ENCODE measurements around the gene PRDM15.

PRDM15 gene

DNA sequence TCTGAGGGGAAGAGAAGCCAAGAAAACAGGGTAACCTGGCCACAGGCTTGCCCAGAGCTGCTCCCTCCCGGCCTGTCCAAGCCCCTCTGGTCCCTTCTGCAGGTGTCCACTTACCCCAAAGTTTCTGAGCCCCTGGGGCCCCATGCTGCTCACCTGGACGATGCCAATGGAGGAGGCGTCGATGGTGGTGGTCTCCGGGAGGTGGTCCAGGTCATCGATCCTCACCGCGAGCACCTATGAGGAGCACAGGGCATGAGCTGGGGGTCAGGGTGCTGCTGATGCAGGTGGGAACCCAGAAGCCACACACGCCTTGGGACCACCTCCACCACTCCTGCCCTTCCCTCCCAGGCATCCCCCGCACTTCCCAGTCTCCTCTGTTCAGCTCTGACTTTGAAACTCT, 74.8 kb downstream of the PRDM15 start:
- Histone ChIP-seq H2BK120ac (ENCODE audit: insufficient read depth, low read length, poor library complexity) (no peak overlapping the region), H3K4me1 (ENCODE audit: control insufficient read depth in 1 of 2, insufficient read depth in 2 of 2, low read length in 2 of 2) (peaks cover 0 to 3% of the 10 kb centered on the region in 2 experiments), H2BK5ac (ENCODE audit: low read depth, low read length, poor library complexity) (no peak overlapping the region), H3K4me3 (ENCODE audit: low read depth, low read length) (no peak overlapping the region), H3K4me2 (ENCODE audit: low read length) (no peak overlapping the region), H3K79me1 (ENCODE audit: low read length) (no peaks in the 10 kb centered on the region), H2BK12ac (ENCODE audit: low read length) (no peak overlapping the region), H3K79me2 (ENCODE audit: control insufficient read depth, insufficient read depth, low read length, poor library complexity) (no peaks in the 10 kb centered on the region), H3K9ac (ENCODE audit: low read length) (no peak overlapping the region), H3K14ac (ENCODE audit: low read length) (no peak overlapping the region), H3K23ac (ENCODE audit: low read length) (no peak overlapping the region), H3K18ac (ENCODE audit: low read length) (no peak overlapping the region), H2AK5ac (ENCODE audit: low read length) (no peak overlapping the region), H3K36me3 (ENCODE audit: control insufficient read depth in 1 of 2, insufficient read depth in 2 of 2, low read length in 2 of 2) (peaks cover 16 to 24% of the 10 kb centered on the region in 2 experiments), H3K27me3 (ENCODE audit: insufficient read depth, low read length) (no peaks in the 10 kb centered on the region), H4K12ac (ENCODE audit: low read depth, low read length) (no peak overlapping the region), H3K4ac (ENCODE audit: low read depth, low read length) (no peak overlapping the region), H2AFZ (ENCODE audit: insufficient read depth, low read length, poor library complexity) (no peak overlapping the region), H4K8ac (ENCODE audit: low read depth, low read length) (no peak overlapping the region), H4K91ac (ENCODE audit: low read depth, low read length) (no peak overlapping the region), H3K27ac (ENCODE audit: low read depth, low read length) (no peak overlapping the region), H3K9me3 (ENCODE audit: insufficient read depth, low read depth, low read length) (peaks cover 4% of the 10 kb centered on the region)
- WGBS (ENCODE audit: extremely low coverage, insufficient coverage, insufficient read length), result no CpG with 5 or more reads among the region's 10 CpGs
- no peak for DNase-seq

DNA sequence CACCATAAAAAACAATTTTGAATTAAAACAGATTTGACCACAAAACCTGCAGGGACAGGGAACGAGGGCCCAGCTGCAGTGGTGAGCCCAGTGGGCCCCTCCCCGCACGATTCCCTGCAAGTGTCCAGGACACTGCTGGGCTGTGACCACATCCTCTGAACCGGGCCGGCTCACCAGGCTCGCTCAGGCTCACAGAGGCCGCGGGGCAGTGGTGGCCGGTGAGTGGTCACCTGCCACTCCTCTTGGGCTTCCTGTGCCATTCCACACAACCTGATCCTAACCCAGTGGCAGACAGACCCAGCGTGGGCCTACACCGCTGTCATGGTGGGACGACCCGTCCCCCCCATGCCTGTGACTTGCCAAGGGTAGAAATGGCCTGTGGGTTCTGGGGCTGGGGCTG, 75.8 kb downstream of the PRDM15 start:
- Histone ChIP-seq H2AFZ (ENCODE audit: insufficient read depth, low read length, poor library complexity) (no peak overlapping the region), H3K4me3 (ENCODE audit: low read depth, low read length) (no peak overlapping the region), H3K4ac (ENCODE audit: low read depth, low read length) (no peak overlapping the region), H3K4me2 (ENCODE audit: low read length) (no peak overlapping the region), H2BK120ac (ENCODE audit: insufficient read depth, low read length, poor library complexity) (no peak overlapping the region), H2AK5ac (ENCODE audit: low read length) (no peak overlapping the region), H3K79me1 (ENCODE audit: low read length) (no peaks in the 10 kb centered on the region), H4K8ac (ENCODE audit: low read depth, low read length) (no peak overlapping the region), H4K91ac (ENCODE audit: low read depth, low read length) (no peak overlapping the region), H3K36me3 (ENCODE audit: control insufficient read depth in 1 of 2, insufficient read depth in 2 of 2, low read length in 2 of 2) (peaks cover 15 to 23% of the 10 kb centered on the region in 2 experiments), H3K23ac (ENCODE audit: low read length) (no peak overlapping the region), H2BK5ac (ENCODE audit: low read depth, low read length, poor library complexity) (no peak overlapping the region), H4K12ac (ENCODE audit: low read depth, low read length) (no peak overlapping the region), H3K27ac (ENCODE audit: low read depth, low read length) (no peak overlapping the region), H3K9ac (ENCODE audit: low read length) (no peak overlapping the region), H3K14ac (ENCODE audit: low read length) (no peak overlapping the region), H3K79me2 (ENCODE audit: control insufficient read depth, insufficient read depth, low read length, poor library complexity) (no peaks in the 10 kb centered on the region), H2BK12ac (ENCODE audit: low read length) (no peak overlapping the region), H3K4me1 (ENCODE audit: control insufficient read depth in 1 of 2, insufficient read depth in 2 of 2, low read length in 2 of 2) (peaks cover 0 to 3% of the 10 kb centered on the region in 2 experiments), H3K9me3 (ENCODE audit: insufficient read depth, low read depth, low read length) (peaks cover 4% of the 10 kb centered on the region), H3K27me3 (ENCODE audit: insufficient read depth, low read length) (no peaks in the 10 kb centered on the region), H3K18ac (ENCODE audit: low read length) (no peak overlapping the region)
- DNase-seq, result no peak
- WGBS (ENCODE audit: extremely low coverage, insufficient coverage, insufficient read length), result no CpG with 5 or more reads among the region's 13 CpGs

DNA sequence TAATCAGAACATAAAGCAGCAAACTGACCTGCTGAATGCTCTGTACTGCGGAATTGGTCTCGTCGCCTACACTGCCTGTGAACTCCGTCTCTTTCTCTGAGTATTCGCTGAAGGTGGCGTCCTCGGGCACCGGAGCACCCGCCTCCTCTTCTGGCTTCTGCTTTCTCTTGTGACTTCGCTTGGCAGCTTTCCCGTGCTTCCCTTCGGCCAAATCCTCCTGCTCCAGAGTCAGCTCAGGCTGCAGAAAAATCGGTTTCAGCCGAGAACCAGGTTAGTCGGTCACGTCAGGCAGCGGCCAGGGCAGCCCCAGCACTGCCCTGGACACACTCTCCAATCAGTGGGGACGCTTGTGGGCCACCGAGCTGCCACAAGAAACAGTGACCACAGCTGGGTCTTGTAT, 76.5 kb downstream of the PRDM15 start:
- H3K18ac ChIP-seq (ENCODE audit: low read length), result no peak overlapping the region
- H4K8ac ChIP-seq (ENCODE audit: low read depth, low read length), result no peak overlapping the region
- no peak overlapping the region for H4K91ac ChIP-seq (ENCODE audit: low read depth, low read length)
- H3K4ac ChIP-seq (ENCODE audit: low read depth, low read length), result no peak overlapping the region
- H3K36me3 ChIP-seq (ENCODE audit: control insufficient read depth in 1 of 2, insufficient read depth in 2 of 2, low read length in 2 of 2), result peaks cover 18 to 27% of the 10 kb centered on the region in 2 experiments
- H3K4me1 ChIP-seq (ENCODE audit: control insufficient read depth in 1 of 2, insufficient read depth in 2 of 2, low read length in 2 of 2), result peaks cover 0 to 3% of the 10 kb centered on the region in 2 experiments
- H2BK5ac ChIP-seq (ENCODE audit: low read depth, low read length, poor library complexity), result no peak overlapping the region
- H3K9ac ChIP-seq (ENCODE audit: low read length), result no peak overlapping the region
- no peaks in the 10 kb centered on the region for H3K79me2 ChIP-seq (ENCODE audit: control insufficient read depth, insufficient read depth, low read length, poor library complexity)
- H2BK120ac ChIP-seq (ENCODE audit: insufficient read depth, low read length, poor library complexity), result no peak overlapping the region
- no peak overlapping the region for H3K14ac ChIP-seq (ENCODE audit: low read length)
- no peak overlapping the region for H4K12ac ChIP-seq (ENCODE audit: low read depth, low read length)
- no peak for DNase-seq
- no peak overlapping the region for H3K27ac ChIP-seq (ENCODE audit: low read depth, low read length)
- H2BK12ac ChIP-seq (ENCODE audit: low read length), result no peak overlapping the region
- H3K4me2 ChIP-seq (ENCODE audit: low read length), result no peak overlapping the region
- no peaks in the 10 kb centered on the region for H3K79me1 ChIP-seq (ENCODE audit: low read length)
- no peak overlapping the region for H3K4me3 ChIP-seq (ENCODE audit: low read depth, low read length)
- H3K9me3 ChIP-seq (ENCODE audit: insufficient read depth, low read depth, low read length), result peaks cover 4% of the 10 kb centered on the region
- H3K27me3 ChIP-seq (ENCODE audit: insufficient read depth, low read length), result no peaks in the 10 kb centered on the region
- H2AK5ac ChIP-seq (ENCODE audit: low read length), result no peak overlapping the region
- no peak overlapping the region for H3K23ac ChIP-seq (ENCODE audit: low read length)
- no peak overlapping the region for H2AFZ ChIP-seq (ENCODE audit: insufficient read depth, low read length, poor library complexity)
- WGBS (ENCODE audit: extremely low coverage, insufficient coverage, insufficient read length), result no CpG with 5 or more reads among the region's 19 CpGs

DNA sequence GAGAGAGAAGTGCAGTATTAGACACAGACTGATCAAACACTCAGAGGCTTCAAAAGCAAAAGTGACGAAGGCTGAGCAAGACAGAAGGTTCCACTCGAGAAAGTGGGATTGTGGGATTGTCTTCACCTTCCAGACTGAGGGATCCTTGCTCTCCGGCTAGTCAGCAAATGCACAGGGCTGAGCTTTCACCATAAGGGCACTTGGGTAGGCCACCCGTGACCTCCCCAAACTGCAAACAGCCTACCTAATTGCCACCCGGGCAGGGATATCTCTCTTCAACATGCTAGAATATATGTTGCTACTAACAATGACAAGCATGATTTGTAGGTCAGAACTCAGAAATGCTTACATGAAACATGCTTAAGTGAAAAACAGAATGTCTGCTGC, 77.0 kb downstream of the PRDM15 start:
- peaks cover 18 to 27% of the 10 kb centered on the region in 2 experiments for H3K36me3 ChIP-seq (ENCODE audit: control insufficient read depth in 1 of 2, insufficient read depth in 2 of 2, low read length in 2 of 2)
- H4K12ac ChIP-seq (ENCODE audit: low read depth, low read length), result no peak overlapping the region
- H3K27ac ChIP-seq (ENCODE audit: low read depth, low read length), result no peak overlapping the region
- H3K4me3 ChIP-seq (ENCODE audit: low read depth, low read length), result no peak overlapping the region
- H2BK120ac ChIP-seq (ENCODE audit: insufficient read depth, low read length, poor library complexity), result no peak overlapping the region
- H3K18ac ChIP-seq (ENCODE audit: low read length), result no peak overlapping the region
- no CpG with 5 or more reads among the region's 5 CpGs for WGBS (ENCODE audit: extremely low coverage, insufficient coverage, insufficient read length)
- H3K4me1 ChIP-seq (ENCODE audit: control insufficient read depth in 1 of 2, insufficient read depth in 2 of 2, low read length in 2 of 2), result peaks cover 0 to 3% of the 10 kb centered on the region in 2 experiments
- no peak overlapping the region for H3K14ac ChIP-seq (ENCODE audit: low read length)
- H4K8ac ChIP-seq (ENCODE audit: low read depth, low read length), result no peak overlapping the region
- DNase-seq, result no peak
- no peak overlapping the region for H3K9ac ChIP-seq (ENCODE audit: low read length)
- no peaks in the 10 kb centered on the region for H3K27me3 ChIP-seq (ENCODE audit: insufficient read depth, low read length)
- peaks cover 4% of the 10 kb centered on the region for H3K9me3 ChIP-seq (ENCODE audit: insufficient read depth, low read depth, low read length)
- H2AFZ ChIP-seq (ENCODE audit: insufficient read depth, low read length, poor library complexity), result no peak overlapping the region
- H2BK5ac ChIP-seq (ENCODE audit: low read depth, low read length, poor library complexity), result no peak overlapping the region
- no peaks in the 10 kb centered on the region for H3K79me1 ChIP-seq (ENCODE audit: low read length)
- H3K4ac ChIP-seq (ENCODE audit: low read depth, low read length), result no peak overlapping the region
- no peak overlapping the region for H2BK12ac ChIP-seq (ENCODE audit: low read length)
- H2AK5ac ChIP-seq (ENCODE audit: low read length), result no peak overlapping the region
- no peak overlapping the region for H3K4me2 ChIP-seq (ENCODE audit: low read length)
- H4K91ac ChIP-seq (ENCODE audit: low read depth, low read length), result no peak overlapping the region
- no peaks in the 10 kb centered on the region for H3K79me2 ChIP-seq (ENCODE audit: control insufficient read depth, insufficient read depth, low read length, poor library complexity)
- H3K23ac ChIP-seq (ENCODE audit: low read length), result no peak overlapping the region
